HEK293 (cell line): Measurements from ENCODE around the gene MCTP1.

Experiments
- CTCF ChIA-PET: fragments of 350-600 bp; formaldehyde crosslinking; extraction: SDS; loops from one replicate; lab custom pipeline; 2021; ENCODE audit warnings: antibody characterized with exemption; lab: Yijun Ruan, JAX
- POLR2A ChIA-PET: fragments of 300-600 bp; formaldehyde crosslinking; extraction: SDS; loops from one replicate; lab custom pipeline; 2020; ENCODE audit warnings: antibody characterized with exemption, inconsistent platforms; lab: Yijun Ruan, JAX
- H3K27ac ChIP-seq: fragments of 200-500 bp; sonication (Bioruptor generic); 2 replicates; pipeline ENCODE4 v1.5.1; 2014; ENCODE audit warnings: low read depth, low read length, control low read depth, inconsistent platforms; ENCODE audit errors: extremely low read depth
- H3K36me3 ChIP-seq, 2 experiments: fragments of 200-500 bp in 1 of 2; sonication (Bioruptor generic) in 1 of 2; 1 replicate in 1 of 2; 2 replicates in 1 of 2; pipeline ENCODE4 v1.5.1; 2014 to 2017; ENCODE audit warnings: inconsistent platforms in 2 of 2, low read length in 2 of 2; ENCODE audit not compliant: control insufficient read depth in 2 of 2, insufficient read depth in 1 of 2
- H3K4me1 ChIP-seq: fragments of 200-500 bp; sonication (Bioruptor generic); 2 replicates; pipeline ENCODE4 v1.5.1; 2014; ENCODE audit warnings: mild to moderate bottlenecking, low read length, inconsistent platforms; ENCODE audit not compliant: control insufficient read depth, insufficient read depth
- H3K4me3 ChIP-seq: 2 replicates; pipeline ENCODE4 v1.5.1; 2011; ENCODE audit warnings: low read depth, mild to moderate bottlenecking, control low read depth, low read length, moderate library complexity
- H3K9me3 ChIP-seq: fragments of 200-500 bp; sonication (Bioruptor generic); 2 replicates; pipeline ENCODE4 v1.5.1; 2014; ENCODE audit warnings: low read depth, low read length, inconsistent platforms; ENCODE audit not compliant: control insufficient read depth, insufficient read depth
- BCL11A ChIP-seq: fragments of 450-650 bp; formaldehyde crosslinking; IDR thresholded peaks from 2 replicates; pipeline ENCODE4 v1.5.1; 2016; ENCODE audit warnings: low read depth, missing biosample characterization, missing genetic modification characterization
- CTCF ChIP-seq: fragments of 450-650 bp; formaldehyde crosslinking; IDR thresholded peaks from 2 replicates; pipeline ENCODE4 v1.5.1; 2016; ENCODE audit warnings: missing biosample characterization, missing genetic modification characterization
- KLF10 ChIP-seq: fragments of 450-650 bp; IDR thresholded peaks from 2 replicates; pipeline ENCODE4 v1.5.1; 2018; ENCODE audit warnings: missing biosample characterization, mild to moderate bottlenecking, missing genetic modification characterization
- MZF1 ChIP-seq: fragments of 450-650 bp; formaldehyde crosslinking; IDR thresholded peaks from 2 replicates; pipeline ENCODE4 v1.5.1; 2017; ENCODE audit warnings: missing biosample characterization, missing genetic modification characterization, borderline replicate concordance
- SP7 ChIP-seq: fragments of 450-650 bp; formaldehyde crosslinking; IDR thresholded peaks from 2 replicates; pipeline ENCODE4 v1.5.1; 2016; ENCODE audit warnings: missing biosample characterization, missing genetic modification characterization
- WT1 ChIP-seq: fragments of 450-650 bp; formaldehyde crosslinking; IDR thresholded peaks from 2 replicates; pipeline ENCODE4 v1.5.1; 2016; ENCODE audit warnings: missing biosample characterization, missing genetic modification characterization
- YY2 ChIP-seq: fragments of 450-650 bp; formaldehyde crosslinking; IDR thresholded peaks from 2 replicates; pipeline ENCODE4 v1.5.1; 2016; ENCODE audit warnings: missing biosample characterization, missing genetic modification characterization
- ZBTB17 ChIP-seq: fragments of 450-650 bp; formaldehyde crosslinking; IDR thresholded peaks from 2 replicates; pipeline ENCODE4 v1.5.1; 2016; ENCODE audit warnings: missing biosample characterization, missing genetic modification characterization
- ZEB2 ChIP-seq: fragments of 450-650 bp; formaldehyde crosslinking; IDR thresholded peaks from 2 replicates; pipeline ENCODE4 v1.5.1; 2016; ENCODE audit warnings: missing biosample characterization, missing genetic modification characterization
- ZFP3 ChIP-seq: fragments of 450-650 bp; formaldehyde crosslinking; IDR thresholded peaks from 2 replicates; pipeline ENCODE4 v1.5.1; 2016; ENCODE audit warnings: low read depth, missing biosample characterization, missing genetic modification characterization
- ZNF10 ChIP-seq: fragments of 450-650 bp; formaldehyde crosslinking; IDR thresholded peaks from 2 replicates; pipeline ENCODE4 v1.5.1; 2017; ENCODE audit warnings: missing biosample characterization, missing genetic modification characterization
- ZNF184 ChIP-seq: fragments of 450-650 bp; IDR thresholded peaks from 2 replicates; pipeline ENCODE4 v1.5.1; 2018; ENCODE audit warnings: missing biosample characterization, mild to moderate bottlenecking, missing genetic modification characterization
- ZNF202 ChIP-seq: fragments of 450-650 bp; formaldehyde crosslinking; IDR thresholded peaks from 2 replicates; pipeline ENCODE4 v1.5.1; 2016; ENCODE audit warnings: missing biosample characterization, missing genetic modification characterization, borderline replicate concordance
- ZNF24 ChIP-seq: fragments of 450-650 bp; formaldehyde crosslinking; IDR thresholded peaks from 2 replicates; pipeline ENCODE4 v1.5.1; 2016; ENCODE audit warnings: missing biosample characterization, missing genetic modification characterization
- ZNF324 ChIP-seq: fragments of 450-650 bp; formaldehyde crosslinking; IDR thresholded peaks from 2 replicates; pipeline ENCODE4 v1.5.1; 2016; ENCODE audit warnings: missing biosample characterization, missing genetic modification characterization
- ZNF335 ChIP-seq: fragments of 450-650 bp; formaldehyde crosslinking; conservative IDR thresholded peaks from 2 replicates; pipeline ENCODE4 v1.5.1; 2016; ENCODE audit warnings: missing biosample characterization, missing genetic modification characterization
- ZNF37A ChIP-seq: fragments of 450-650 bp; IDR thresholded peaks from 2 replicates; pipeline ENCODE4 v1.5.1; 2018; ENCODE audit warnings: missing biosample characterization, missing genetic modification characterization
- ZNF473 ChIP-seq: fragments of 450-650 bp; formaldehyde crosslinking; IDR thresholded peaks from 2 replicates; pipeline ENCODE4 v1.5.1; 2017; ENCODE audit warnings: missing biosample characterization, missing genetic modification characterization
- ZNF510 ChIP-seq: fragments of 450-650 bp; formaldehyde crosslinking; IDR thresholded peaks from 2 replicates; pipeline ENCODE4 v1.5.1; 2018; ENCODE audit warnings: mild to moderate bottlenecking, missing genetic modification characterization, missing biosample characterization; ENCODE audit not compliant: insufficient replicate concordance
- ZNF521 ChIP-seq: fragments of 450-650 bp; formaldehyde crosslinking; IDR thresholded peaks from 2 replicates; pipeline ENCODE4 v1.5.1; 2017; ENCODE audit warnings: missing biosample characterization, mild to moderate bottlenecking, missing genetic modification characterization
- ZNF544 ChIP-seq: fragments of 450-650 bp; formaldehyde crosslinking; IDR thresholded peaks from 2 replicates; pipeline ENCODE4 v1.5.0; 2017; ENCODE audit warnings: missing biosample characterization, missing genetic modification characterization
- ZNF560 ChIP-seq: fragments of 450-650 bp; formaldehyde crosslinking; IDR thresholded peaks from 2 replicates; pipeline ENCODE4 v1.5.1; 2017; ENCODE audit warnings: missing biosample characterization, missing genetic modification characterization, borderline replicate concordance
- ZNF830 ChIP-seq: fragments of 450-650 bp; IDR thresholded peaks from 2 replicates; pipeline ENCODE4 v1.5.0; 2018; ENCODE audit warnings: missing biosample characterization, missing genetic modification characterization, low read depth, mild to moderate bottlenecking, moderate library complexity
- TF ChIP-seq, protein P1 (sequence below): fragments of 450-650 bp; IDR thresholded peaks from 2 replicates; pipeline ENCODE4 v1.5.1; 2018; ENCODE audit warnings: missing biosample characterization, missing genetic modification characterization
- TF ChIP-seq, protein P2 (sequence below): fragments of 450-650 bp; formaldehyde crosslinking; IDR thresholded peaks from 2 replicates; pipeline ENCODE4 v1.5.1; 2017; ENCODE audit warnings: missing biosample characterization, missing genetic modification characterization
- TF ChIP-seq, protein P3 (sequence below): fragments of 450-650 bp; IDR thresholded peaks from 2 replicates; pipeline ENCODE4 v1.5.1; 2018; ENCODE audit warnings: missing biosample characterization, mild to moderate bottlenecking, missing genetic modification characterization

The MCTP1 gene

DNA sequence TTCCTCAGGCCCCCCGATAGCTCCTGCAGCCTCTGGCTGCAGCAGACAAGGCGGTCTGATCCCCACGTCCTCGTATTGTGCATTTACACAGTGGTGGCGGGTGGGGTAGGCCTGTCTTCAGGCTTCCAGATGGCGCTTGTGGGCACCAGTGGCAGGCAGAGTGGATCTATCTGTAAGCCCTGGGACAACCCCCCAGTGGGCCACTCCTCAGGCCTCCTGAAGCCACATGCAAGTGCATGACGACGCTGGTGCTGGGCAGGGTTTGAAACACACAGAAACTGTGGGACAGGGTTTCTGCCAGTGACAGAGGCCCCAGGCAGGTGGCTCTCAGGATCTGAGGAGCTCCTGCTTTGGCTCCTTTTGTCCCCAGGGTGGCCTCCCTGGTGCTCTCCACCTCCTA, 624.4 kb downstream of the MCTP1 start:
- Histone ChIP-seq H3K27ac (no peak overlapping the region), H3K4me1 (no peaks in the 10 kb centered on the region), H3K36me3 (peaks cover 17 to 49% of the 10 kb centered on the region in 2 experiments), H3K4me3 (no peak overlapping the region), H3K9me3 (no peaks in the 10 kb centered on the region)
- CTCF ChIA-PET, result interaction anchor here (0.6 kb wide), 1 partner anchor 221 kb away, joined by 3 read pairs; no protein-coding TSS in a partner anchor
- TF ChIP-seq ZNF473 (no peak), KLF10 (tag by site-specific recombination) (no peak), ZNF184 (no peak), SP7 (tag by site-specific recombination) (no peak), ZNF324 (tag by site-specific recombination) (no peak), ZNF510 (tag by site-specific recombination) (no peak), MZF1 (tag by site-specific recombination) (no peak), ZNF544 (tag by site-specific recombination) (no peak), ZNF202 (tag by site-specific recombination) (no peak), ZNF24 (tag by site-specific recombination) (no peak), CTCF (tag by site-specific recombination) (no peak), ZNF10 (tag by site-specific recombination) (no peak), ZNF521 (tag by site-specific recombination) (no peak), ZNF335 (no peak), ZNF830 (tag by site-specific recombination) (no peak), ZNF560 (no peak)
- POLR2A ChIA-PET, result interaction anchor here (0.5 kb wide), 1 partner anchor 128 kb away, joined by 4 read pairs; no protein-coding TSS in a partner anchor

DNA sequence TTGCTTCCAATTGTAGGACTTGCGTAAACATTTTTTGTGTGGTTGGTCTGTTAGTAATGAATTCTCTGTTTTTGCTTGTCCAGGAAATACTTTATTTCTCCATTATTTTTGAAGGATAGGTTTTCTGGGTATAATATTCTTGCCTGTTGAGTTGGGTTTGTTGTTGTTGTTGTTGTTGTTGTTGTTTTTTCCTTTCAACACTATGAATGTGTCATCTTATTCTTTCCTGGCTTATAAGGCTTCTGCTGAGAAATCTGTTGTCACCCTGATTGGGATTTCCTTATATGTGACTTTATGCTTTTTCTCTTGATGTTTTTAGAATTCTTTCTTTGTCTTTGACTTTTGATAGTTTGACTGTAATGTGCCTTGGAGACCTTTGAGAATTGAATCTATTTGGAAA, 626.6 kb downstream of the MCTP1 start:
- POLR2A ChIA-PET, result no interaction called here
- CTCF ChIA-PET, result no interaction called here
- Histone ChIP-seq H3K36me3 (peaks cover 23 to 46% of the 10 kb centered on the region in 2 experiments), H3K27ac (no peak overlapping the region)
- TF ChIP-seq, protein P1, sequence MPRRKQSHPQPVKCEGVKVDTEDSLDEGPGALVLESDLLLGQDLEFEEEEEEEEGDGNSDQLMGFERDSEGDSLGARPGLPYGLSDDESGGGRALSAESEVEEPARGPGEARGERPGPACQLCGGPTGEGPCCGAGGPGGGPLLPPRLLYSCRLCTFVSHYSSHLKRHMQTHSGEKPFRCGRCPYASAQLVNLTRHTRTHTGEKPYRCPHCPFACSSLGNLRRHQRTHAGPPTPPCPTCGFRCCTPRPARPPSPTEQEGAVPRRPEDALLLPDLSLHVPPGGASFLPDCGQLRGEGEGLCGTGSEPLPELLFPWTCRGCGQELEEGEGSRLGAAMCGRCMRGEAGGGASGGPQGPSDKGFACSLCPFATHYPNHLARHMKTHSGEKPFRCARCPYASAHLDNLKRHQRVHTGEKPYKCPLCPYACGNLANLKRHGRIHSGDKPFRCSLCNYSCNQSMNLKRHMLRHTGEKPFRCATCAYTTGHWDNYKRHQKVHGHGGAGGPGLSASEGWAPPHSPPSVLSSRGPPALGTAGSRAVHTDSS, result no peak
- TF ChIP-seq, protein P2, sequence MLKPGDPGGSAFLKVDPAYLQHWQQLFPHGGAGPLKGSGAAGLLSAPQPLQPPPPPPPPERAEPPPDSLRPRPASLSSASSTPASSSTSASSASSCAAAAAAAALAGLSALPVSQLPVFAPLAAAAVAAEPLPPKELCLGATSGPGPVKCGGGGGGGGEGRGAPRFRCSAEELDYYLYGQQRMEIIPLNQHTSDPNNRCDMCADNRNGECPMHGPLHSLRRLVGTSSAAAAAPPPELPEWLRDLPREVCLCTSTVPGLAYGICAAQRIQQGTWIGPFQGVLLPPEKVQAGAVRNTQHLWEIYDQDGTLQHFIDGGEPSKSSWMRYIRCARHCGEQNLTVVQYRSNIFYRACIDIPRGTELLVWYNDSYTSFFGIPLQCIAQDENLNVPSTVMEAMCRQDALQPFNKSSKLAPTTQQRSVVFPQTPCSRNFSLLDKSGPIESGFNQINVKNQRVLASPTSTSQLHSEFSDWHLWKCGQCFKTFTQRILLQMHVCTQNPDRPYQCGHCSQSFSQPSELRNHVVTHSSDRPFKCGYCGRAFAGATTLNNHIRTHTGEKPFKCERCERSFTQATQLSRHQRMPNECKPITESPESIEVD (tag by site-specific recombination), result no peak
- TF ChIP-seq ZNF37A, result no peak
- TF ChIP-seq ZFP3 (tag by site-specific recombination), result no peak
- TF ChIP-seq BCL11A, result no peak
- no peak for TF ChIP-seq YY2
- TF ChIP-seq ZEB2, result no peak
- no peak for TF ChIP-seq ZBTB17 (tag by site-specific recombination)
- TF ChIP-seq WT1 (tag by site-specific recombination), result no peak
- TF ChIP-seq, protein P3, sequence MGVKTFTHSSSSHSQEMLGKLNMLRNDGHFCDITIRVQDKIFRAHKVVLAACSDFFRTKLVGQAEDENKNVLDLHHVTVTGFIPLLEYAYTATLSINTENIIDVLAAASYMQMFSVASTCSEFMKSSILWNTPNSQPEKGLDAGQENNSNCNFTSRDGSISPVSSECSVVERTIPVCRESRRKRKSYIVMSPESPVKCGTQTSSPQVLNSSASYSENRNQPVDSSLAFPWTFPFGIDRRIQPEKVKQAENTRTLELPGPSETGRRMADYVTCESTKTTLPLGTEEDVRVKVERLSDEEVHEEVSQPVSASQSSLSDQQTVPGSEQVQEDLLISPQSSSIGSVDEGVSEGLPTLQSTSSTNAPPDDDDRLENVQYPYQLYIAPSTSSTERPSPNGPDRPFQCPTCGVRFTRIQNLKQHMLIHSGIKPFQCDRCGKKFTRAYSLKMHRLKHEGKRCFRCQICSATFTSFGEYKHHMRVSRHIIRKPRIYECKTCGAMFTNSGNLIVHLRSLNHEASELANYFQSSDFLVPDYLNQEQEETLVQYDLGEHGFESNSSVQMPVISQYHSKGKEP, result no peak
- TF ChIP-seq, all 188 proteins: peak for 0
- Histone ChIP-seq H3K4me3 (no peak overlapping the region), H3K9me3 (no peaks in the 10 kb centered on the region; the same call in none of the 2 replicates), H3K4me1 (no peaks in the 10 kb centered on the region)
